ENCODE measurements around the gene NEUROD2.

The NEUROD2 gene

DNA sequence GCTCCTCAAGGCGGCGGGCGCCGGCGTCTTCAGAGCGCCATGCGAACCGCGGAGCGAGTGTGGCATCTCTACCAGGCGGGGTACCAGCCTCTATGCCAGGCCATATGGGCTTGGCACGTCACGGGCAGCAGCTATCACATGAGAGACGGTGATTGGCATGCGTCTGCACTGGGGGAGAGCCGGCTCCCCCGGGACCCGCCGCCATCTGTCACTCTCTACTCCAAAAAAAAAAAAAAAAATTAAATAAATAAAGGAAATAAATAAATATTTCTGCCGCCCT is at the start of gene NEUROD2:
Gene NEUROD2, minus strand, starts transcription at position 70 of the 280 bp plus-strand sequence. CDS start 1,321 bp downstream, outside the sequence.
- DNase-seq (ENCODE audit: low spot score) (no peak), FAIRE-seq (no peak)

DNA sequence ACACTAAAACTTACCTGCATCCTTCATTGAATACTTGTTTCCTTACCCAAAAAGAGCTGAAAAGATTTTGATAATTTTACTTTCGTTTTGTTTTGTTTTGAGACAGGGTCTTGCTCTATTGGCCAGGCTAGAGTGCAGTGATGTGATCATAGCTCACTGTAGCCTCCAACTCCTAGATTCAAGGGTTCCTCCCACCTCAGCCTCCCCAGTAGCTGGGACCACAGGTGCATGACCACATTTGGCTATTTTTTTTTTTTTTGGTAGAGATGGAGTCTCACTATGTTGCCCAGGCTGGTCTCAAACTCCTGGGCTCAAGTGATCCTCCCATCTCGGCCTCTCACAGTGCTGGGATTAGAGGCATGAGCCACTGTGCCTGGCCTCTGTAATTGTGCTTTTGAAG is 47.4 kb upstream of the NEUROD2 start:
- no peak for FAIRE-seq

DNA sequence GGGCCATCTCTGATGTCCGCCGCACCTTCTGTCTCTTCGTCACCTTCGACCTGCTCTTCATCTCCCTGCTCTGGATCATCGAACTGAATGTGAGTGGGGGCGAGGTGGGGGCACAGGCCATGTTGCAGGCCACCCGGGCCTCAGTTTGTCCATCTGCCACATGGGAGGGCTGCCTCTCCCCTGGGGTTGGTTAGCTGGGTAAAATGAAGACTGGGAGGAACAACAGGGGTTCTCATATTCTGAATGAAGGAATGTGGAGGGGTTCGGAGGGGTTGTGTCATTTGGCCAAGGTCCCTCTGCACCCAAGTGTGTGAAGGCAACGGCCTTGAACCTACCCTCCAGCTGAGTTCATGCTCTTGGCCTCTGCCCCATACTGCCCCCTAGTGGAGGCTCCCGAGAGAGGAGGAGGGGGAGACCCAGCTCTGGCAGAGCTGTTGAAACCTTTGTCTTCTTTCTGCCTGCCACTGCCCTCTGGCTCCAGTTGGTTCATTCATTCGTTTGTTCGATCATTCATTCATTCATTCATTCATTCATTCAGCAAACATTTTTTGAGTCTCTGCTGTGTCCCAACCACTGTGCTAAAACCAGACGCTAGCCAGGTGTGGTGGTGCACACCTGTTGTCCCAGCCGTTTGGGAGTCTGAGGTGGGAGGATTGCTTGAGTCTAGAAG is 46.1 kb upstream of the NEUROD2 start:
- FAIRE-seq (no peak), DNase-seq (ENCODE audit: low spot score) (peak; percentile 21)

More for the DNA sequence above, 47.4 kb upstream of the NEUROD2 start:
- no peak for DNase-seq (ENCODE audit: low spot score)

DNA sequence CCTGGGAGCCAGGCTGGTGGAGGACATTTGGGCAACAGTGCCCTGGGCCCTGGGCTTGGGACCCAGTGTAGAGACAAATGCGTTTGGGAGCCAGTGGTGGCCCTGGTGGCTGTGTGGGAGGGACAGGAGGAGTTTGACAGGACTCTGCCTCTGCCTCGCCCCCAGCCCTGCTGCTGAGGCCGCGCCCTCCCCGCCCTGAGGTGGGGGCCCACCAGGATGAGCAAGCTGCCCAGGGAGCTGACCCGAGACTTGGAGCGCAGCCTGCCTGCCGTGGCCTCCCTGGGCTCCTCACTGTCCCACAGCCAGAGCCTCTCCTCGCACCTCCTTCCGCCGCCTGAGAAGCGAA is 45.6 kb upstream of the NEUROD2 start:
- DNase-seq (ENCODE audit: low spot score), result no peak
- FAIRE-seq, result no peak

- no peak for DNase-seq (ENCODE audit: low spot score)
- no peak for FAIRE-seq
Measured at GRCh38 chr17:39652587-39653315, 45.0 kb upstream of the NEUROD2 start.

GRCh38 chr17:39651923-39652586 is 44.3 kb upstream of the NEUROD2 start:
- DNase-seq (ENCODE audit: low spot score) (no peak), FAIRE-seq (no peak)

DNA sequence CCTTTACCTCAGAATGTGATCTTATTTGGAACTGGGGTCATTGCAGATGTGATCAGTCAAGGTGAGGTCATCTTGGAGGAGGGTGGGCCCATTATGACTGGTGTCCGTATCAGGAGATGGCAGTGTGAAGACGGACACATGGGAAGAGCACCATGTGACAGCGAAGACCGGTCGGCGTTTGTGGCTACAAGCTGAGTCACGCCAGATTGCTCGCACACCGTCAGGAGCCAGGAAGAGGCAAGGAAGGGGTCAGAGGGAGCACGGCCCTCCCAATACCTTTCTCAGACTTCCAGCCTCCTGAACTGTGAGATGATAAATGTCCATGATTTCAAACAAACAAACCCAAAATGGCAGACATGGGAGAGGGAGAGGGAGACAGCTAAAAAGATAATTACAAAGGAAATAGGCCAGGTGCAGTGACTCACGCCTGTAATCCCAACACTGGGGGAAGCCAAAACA is 42.4 kb upstream of the NEUROD2 start:
- peak; percentile 80 for DNase-seq (ENCODE audit: low spot score)
- peak; percentile 69 for FAIRE-seq

- no peak for FAIRE-seq
- DNase-seq (ENCODE audit: low spot score), result no peak
Measured at GRCh38 chr17:39648616-39649366, 41.1 kb upstream of the NEUROD2 start.

DNA sequence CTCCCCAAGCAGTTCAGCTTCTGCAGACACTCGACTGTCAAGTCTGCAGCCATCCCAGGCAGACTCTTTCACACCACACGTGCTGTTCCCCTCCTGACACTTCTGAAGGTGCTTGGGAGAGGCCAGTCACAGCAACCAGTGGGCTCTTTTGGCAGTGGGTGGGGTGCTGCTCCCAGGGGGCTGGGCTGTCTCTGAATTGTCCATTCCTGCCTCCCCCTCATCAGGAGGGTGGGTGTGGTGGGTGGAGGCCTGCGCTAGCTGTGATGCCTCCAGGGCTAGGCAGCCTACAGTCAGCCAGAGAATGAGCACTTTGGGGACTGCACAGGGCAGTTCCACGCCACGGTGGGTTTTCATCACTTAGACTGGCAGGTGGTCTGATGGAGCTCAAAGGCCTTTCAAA is 39.5 kb upstream of the NEUROD2 start:
- FAIRE-seq (no peak), DNase-seq (ENCODE audit: low spot score) (no peak)

DNA sequence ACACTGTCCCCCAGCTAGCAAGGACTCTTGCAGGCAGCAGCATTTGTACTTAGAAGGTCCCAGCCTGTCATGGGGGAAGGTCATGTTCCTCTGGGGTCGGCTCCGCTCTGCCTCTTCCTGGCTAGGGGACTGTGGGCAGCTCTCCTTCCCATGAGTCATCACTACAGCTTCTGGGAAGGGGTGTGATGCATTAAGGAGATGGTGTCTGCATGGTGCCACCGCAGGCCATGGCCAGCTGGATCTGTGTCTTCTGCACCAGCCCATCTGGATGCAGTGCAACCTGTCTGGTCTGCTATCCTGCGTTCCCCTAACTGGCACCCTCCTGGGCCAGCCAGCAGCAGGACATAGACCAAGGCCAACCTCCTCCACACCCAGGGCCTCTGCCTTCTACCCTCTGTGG is 35.6 kb upstream of the NEUROD2 start:
- DNase-seq (ENCODE audit: low spot score) (peak; percentile 55), FAIRE-seq (peak; percentile 18)

DNA sequence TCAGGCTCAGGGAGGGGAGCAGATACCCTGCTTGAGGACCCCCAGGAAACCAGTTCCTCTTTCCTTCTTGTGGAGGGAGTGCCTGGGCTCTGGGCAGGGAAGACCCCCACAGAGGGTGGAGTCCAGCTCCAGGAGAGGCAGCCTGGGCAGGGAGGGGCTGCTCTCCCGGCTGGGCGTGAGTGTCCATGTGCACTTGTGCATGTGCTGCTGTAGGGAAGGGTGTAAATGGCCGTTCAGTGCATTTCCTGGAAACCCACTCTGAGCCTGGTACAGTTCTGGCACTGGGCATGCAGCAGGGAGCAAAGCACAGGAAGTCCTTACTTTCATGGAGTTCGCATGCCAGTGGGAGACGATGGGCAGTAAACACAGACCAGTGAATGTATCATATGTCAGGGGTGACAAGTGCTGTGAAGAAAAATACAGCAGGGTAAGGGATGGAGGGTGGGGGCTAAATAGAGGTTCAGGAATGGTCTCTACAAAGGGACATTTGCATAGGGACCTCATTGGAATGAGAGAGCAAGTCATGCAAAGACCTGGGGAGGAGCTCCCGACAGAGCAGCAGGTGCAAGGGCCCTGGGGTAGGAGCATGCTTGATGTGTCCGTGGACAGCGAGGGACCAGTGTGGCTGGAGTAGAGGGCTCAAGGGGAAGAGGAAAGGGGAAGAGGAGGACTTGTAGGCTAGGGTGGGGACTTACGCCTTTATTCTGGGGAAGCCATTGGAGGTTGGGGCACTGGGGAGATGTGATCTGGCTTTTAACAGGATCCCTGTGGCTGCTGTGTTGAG is 34.8 kb upstream of the NEUROD2 start:
- DNase-seq (ENCODE audit: low spot score) (no peak), FAIRE-seq (no peak)

DNA sequence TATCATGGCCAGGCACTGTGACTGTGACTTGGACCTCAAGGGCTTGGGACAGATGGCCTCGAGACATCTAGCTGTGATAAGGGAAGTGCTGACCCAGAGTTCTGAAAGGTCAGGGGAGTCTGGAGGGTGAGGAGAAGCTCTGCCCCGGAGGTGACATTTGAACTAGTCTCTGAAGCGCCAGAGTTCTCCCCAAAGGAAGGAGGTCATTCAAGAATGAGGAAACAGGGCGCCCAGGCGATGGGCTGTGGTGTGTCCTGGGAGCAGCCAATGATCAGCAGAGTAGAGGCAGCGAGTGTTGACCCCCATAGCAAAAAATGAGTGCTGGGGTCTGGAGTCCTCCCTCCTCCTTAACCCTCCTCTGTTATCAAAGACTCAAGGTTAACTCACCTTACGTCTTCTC is 34.2 kb upstream of the NEUROD2 start:
- FAIRE-seq (no peak), DNase-seq (ENCODE audit: low spot score) (no peak)

DNA sequence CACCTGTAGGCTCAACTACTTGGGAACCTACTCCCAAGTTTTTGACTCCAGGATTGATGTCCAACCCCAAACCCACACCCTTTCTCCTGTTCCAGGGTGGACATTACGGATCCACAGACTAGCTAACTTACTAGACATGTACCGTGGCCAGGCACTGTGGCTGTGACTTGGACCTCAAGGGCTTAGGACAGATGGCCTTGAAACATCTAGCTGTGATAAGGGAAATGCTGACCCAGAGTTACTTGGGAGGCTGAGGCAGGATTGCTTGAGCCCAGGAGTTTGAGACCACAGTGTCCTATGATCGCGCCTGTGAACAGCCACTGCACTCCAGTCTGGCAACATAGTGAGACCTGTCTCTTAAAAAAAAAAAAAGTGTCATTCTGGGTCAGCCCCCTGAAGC is 33.4 kb upstream of the NEUROD2 start:
- DNase-seq (ENCODE audit: low spot score) (no peak), FAIRE-seq (no peak)

DNA sequence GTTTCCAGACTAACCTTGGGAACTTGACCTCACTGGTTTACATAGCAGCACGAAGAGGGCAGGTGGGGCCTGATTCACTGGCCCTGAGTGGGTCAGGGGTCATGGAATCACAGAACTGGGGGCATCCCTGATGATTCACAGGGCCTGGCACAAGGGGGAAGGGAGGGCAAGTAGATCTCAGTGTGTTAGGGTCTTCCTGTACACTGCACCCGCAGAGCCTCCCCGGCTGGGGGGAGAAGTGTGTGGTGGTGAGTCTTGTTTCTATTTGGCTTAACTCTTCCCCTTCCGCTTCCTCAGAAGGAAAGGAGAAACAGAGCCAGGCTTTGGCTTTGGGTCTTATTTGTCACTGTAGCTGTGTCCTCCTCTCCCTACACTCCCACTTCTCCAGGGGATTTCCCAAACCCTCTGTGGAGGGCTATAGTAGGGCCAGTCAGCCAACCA is 32.9 kb upstream of the NEUROD2 start:
- FAIRE-seq (no peak), DNase-seq (ENCODE audit: low spot score) (peak; percentile 53)

DNA sequence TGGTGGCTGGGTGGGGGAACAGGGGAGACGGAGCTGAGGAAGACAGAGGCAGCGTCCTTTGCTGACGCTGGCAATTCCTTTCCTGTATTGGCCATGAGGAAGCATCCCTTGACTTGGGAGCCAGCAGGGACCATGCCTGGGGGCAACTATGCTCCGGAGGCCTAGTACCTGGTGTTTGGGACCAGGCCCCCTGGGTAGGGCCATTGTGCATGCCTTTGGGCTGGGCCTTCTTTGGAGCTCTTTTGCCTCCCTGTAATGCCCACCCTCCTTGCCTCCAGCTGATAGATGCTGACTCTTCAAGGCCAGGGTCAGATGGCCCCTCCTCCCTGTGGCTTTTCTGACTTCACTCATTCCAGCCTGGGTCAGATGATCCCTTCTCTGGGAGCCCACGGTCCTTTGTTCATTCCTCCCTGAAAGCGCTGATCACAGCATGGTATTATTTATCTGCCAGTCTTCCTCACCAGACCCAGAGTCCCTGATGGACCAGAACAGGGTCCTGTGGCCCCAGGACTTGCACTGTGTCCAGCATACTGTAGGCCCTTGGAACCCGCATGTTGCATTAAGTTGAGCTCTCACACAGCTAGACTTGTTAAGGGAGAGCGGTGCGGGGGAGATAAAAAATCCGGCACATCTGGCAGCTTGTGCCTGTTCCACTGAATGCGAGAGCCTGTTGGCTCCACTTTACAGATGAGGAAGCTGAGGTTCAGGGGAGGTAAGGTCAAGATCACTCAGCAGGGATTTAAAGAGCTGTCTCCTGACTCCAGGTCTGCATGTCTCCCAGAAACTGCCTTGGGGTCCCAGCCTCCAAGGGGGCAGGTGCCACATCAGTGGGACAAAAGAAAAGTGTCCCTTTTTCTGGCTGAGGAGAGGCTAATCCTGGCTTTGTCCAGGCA is 32.1 kb upstream of the NEUROD2 start:
- FAIRE-seq (no peak), DNase-seq (ENCODE audit: low spot score) (peak; percentile 20)

DNA sequence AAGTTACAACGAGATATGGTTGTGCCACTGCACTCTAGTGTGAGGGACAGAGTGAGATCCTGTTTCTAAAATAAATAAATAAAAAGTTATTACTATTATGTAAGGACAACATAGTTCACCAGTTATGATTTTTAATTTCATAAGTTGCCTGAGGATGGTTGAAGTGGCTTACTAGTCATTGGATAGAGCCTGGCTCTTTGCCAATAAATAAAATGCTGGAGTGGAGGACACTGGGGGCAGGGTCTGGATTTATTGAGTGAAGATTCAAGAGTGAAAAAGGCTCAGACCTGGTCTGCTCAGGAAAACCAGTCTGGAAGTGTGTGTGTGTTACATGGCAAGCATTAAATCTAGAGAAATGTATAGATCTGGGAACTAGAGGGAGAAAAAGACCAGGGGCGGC is 31.3 kb upstream of the NEUROD2 start:
- FAIRE-seq (no peak), DNase-seq (ENCODE audit: low spot score) (no peak)

DNA sequence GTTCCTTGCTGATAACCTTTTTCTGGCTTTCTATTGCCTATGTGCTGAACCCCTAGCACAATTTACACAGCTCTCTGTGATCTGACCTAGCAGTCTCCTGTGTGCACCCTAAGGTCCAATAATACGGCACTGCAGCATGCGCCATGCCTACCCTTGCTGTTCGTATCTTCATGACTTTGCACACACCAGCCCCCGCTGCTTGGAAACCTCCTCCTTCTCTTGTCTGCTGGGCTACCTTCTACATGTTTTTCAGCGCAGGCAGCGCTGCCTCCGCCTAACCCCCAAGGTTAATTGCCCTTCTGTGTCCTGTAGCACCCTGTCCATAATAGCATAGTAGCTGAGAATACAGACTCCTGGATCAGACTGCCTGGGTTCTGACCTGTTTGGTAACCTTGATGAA is 30.6 kb upstream of the NEUROD2 start:
- FAIRE-seq (no peak), DNase-seq (ENCODE audit: low spot score) (no peak)

DNA sequence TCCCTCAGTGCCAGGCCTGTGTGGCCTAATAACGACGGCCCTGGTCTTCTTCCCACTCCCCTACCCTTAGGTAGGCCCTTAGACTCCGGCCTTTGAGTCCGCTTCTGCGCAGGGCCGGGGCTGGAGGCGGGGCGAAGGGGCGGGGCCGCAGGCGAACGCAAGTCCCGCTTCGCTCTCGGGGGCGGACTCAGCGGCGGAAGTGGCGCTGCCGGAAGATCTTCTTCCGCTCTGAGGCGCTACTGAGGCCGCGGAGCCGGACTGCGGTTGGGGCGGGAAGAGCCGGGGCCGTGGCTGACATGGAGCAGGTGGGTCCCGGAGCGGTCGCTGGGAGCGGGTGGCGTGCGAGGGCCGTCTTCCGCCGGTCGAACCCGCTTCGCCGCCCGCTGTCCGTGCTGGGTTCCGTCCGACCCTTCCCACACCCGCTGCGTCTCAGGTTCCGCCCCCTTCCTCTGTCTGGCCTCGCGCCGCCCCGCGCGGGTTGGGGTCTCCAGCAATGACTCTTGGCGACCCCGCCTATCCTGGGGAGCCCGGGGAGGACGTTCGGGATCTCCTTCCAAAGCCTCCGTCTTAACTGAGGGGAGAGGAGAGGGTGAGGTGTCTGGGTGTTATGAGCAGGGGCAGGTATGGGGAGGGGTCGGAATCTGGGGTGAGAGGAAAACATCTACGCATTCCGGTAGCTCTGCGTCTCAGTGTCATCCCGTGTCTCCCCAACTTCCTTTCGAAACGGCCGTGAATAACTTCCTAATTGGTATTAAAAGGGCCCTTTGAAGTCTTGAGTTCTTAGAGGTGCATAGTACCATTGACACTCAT is 29.4 kb upstream of the NEUROD2 start, which contains the start of gene STARD3:
Gene STARD3, plus strand, starts transcription at position 218 of the 810 bp plus-strand sequence. CDS start 16,388 bp downstream, outside the sequence.
- DNase-seq (ENCODE audit: low spot score), result peak; percentile 49
- FAIRE-seq, result no peak

GRCh38 chr17:39636587-39636926 is 28.8 kb upstream of the NEUROD2 start:
- FAIRE-seq (no peak), DNase-seq (ENCODE audit: low spot score) (no peak)
